ENCODE results near the gene OPN1SW.

- TF ChIP-seq CTCF (IDR thresholded peaks at IDR 0.05; ENCODE audit: low read depth, low read length) (no peak), EZH2phosphoT487 (IDR thresholded peaks at IDR 0.05; ENCODE audit: low read depth) (no peak)
Observed at GRCh38 chr7:128775744-128776474, at the start of gene OPN1SW.
